ENCODE measurements around the gene PDZK1IP1.
"Not testable (repeated sequence)": the region's sequence is repeated elsewhere in the genome, so short reads cannot be mapped to it uniquely, and the experiment has no call there.

Gene PDZK1IP1

DNA sequence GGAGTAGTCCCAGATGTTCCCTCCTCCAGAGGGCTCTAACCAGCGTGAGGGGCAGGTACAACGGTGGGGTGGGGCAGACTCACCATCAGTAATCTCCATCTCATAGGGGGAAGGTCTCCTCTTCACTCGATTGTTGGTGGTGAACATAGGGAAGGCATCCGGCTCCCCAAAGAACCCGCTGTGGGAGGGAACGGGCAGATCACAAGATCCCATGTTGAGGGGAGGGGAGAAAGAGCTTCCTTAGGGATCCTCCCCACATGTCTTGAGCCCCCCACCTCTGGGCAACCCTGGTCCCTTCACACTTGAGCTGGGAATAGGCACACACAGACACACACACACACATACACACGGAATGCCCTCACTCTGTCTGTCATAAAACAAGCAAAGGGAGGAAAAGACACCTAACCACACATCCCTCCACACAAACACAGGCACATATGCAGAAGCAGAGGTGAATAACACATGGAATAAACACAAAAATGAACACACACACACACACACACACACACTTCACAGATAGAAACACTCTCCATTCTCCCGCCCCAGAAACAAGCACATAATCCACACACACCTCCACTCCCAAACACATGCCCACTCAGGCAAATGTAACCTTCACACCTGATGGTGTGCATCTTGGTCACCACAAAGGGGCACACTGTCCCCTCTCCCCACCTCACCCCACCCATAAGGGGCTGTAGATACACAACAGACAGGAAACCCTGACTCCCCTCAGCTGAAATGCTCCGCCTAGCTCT is 34.3 kb upstream of the PDZK1IP1 start:
- DNase-seq (ENCODE audit: low spot score) = no peak

GRCh38 chr1:47223174-47223920 is 33.5 kb upstream of the PDZK1IP1 start:
- DNase-seq (ENCODE audit: low spot score) = no peak

GRCh38 chr1:47222476-47222875 is 32.6 kb upstream of the PDZK1IP1 start:
- DNase-seq (ENCODE audit: low spot score) = no peak

- DNase-seq (ENCODE audit: low spot score) = no peak
Measured at GRCh38 chr1:47219590-47220220, 29.9 kb upstream of the PDZK1IP1 start.

DNA sequence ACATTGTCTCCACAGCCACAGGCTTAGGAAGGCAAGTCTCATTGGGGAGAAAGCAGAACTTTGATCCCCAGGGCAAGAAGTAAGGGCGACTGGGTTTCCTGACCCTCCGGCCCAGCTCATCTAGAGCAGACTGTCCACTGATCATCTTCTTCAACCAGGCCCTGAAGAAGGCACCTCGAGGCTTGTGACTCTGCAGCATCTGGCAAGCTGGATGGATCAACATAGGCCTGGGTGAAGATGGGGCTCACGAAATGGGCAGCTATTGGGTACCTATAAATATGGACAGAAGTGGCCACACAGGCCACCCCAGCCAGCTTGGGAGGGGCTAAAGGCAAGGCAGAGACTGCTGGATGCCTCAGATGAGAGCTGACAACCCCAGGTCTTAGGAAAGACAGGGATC is 29.2 kb upstream of the PDZK1IP1 start:
- DNase-seq (ENCODE audit: low spot score) = no peak

- DNase-seq (ENCODE audit: low spot score) = peak; percentile 67
Measured at GRCh38 chr1:47216278-47217059, 26.6 kb upstream of the PDZK1IP1 start.

DNA sequence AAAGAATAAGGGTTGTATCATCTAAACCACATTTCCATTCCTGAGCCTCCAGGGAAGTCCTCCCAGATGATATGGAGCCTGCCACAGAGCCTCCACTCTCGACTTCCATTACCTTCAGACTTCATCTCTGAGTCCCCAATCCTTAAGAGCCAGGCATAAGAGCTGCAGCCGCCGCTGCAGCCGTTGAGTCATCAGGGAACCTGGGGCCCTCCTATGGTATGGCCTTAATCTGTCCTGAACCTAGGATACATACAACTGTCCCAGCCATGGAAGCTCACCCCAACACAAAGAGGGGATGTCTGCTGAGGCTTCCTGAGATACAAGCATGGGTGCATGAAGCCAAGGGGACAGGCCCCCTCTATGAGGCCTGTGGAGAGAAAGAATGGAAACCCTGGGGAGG is 25.9 kb upstream of the PDZK1IP1 start:
- no peak for DNase-seq (ENCODE audit: low spot score)

DNA sequence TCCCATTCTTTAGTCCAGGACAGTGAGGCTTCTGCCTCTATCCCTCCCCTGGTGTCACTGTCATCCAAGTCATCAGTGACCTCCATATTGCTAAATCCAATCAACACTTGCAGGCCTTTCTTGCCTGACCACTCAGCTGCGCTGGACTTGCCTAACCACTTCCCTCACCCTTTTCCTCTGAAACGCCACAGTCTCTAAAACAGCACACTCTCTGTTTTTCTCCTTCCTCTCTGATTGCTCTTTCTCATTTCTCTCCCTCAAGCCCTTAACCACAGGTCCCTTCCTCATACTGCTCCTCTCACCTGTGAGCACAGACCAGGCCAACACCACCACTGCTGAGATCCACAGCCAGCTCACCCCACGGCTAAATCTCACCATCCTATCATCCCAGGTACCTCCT is 24.7 kb upstream of the PDZK1IP1 start:
- no peak for DNase-seq (ENCODE audit: low spot score)

DNA sequence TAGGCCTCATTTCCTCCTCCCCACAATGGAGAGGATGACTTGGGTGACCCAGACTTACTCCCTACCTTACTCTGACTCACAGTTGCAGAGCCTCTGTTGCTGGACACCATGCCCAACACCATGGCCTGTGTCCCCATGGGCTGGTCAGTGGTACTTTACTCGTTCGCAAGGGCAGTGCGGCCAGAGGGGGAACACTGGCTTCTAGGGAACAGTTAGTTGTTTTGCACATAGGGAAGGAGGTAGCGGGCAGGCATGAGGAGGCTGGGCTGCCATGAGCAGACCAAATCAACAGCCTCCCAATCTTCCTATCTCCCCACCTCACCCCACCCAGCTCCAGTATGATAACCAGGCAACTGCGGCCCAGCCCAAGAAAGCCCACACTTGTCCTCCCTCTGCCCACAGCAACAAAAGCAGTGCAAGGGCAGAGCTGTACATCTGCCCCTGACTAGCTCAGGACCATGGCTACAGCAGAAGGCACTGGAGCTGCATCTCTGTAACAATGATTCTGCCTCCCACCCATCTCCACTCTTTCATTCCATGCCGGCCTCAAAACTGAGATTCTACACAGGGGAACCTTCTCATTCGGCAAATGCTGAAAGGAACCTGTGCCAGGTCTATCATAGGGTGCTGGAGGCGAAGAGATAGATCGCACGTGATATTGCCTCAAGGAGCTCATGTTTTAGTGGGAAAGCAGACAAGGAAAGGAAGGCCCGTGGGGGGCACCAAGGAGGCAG is 23.6 kb upstream of the PDZK1IP1 start:
- no peak for DNase-seq (ENCODE audit: low spot score)

DNA sequence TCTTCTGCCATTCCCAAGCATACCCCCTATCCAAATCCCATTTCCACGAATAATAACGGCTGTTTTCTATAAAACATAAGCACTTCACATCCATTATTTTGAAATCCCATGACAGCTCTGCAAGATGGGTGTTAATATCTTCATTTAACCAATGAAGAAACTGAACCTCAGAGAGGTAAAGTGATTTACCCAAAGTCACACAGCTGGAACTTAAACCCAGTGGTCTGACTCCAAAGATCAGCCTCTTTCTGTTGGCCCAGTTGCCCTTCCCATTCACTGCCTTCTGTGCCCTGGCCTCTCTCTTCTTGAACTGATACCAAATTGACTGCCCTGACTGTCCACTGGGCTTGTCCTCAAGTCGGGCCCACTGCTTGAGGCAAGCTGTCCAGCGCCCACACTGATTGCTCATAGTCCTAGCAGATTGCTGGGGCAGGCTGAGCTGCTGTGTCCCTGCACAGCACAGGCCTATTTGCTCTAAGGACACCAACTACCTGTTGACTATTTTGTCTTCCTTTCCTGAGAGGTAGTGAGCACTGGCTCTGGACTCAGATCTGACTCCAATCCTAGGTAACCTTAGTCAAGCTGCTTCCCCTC is 22.9 kb upstream of the PDZK1IP1 start:
- no peak for DNase-seq (ENCODE audit: low spot score)

GRCh38 chr1:47211796-47212269 is 22.0 kb upstream of the PDZK1IP1 start:
- DNase-seq (ENCODE audit: low spot score) = no peak

GRCh38 chr1:47210666-47211065 is 20.8 kb upstream of the PDZK1IP1 start:
- DNase-seq (ENCODE audit: low spot score) = no peak

DNA sequence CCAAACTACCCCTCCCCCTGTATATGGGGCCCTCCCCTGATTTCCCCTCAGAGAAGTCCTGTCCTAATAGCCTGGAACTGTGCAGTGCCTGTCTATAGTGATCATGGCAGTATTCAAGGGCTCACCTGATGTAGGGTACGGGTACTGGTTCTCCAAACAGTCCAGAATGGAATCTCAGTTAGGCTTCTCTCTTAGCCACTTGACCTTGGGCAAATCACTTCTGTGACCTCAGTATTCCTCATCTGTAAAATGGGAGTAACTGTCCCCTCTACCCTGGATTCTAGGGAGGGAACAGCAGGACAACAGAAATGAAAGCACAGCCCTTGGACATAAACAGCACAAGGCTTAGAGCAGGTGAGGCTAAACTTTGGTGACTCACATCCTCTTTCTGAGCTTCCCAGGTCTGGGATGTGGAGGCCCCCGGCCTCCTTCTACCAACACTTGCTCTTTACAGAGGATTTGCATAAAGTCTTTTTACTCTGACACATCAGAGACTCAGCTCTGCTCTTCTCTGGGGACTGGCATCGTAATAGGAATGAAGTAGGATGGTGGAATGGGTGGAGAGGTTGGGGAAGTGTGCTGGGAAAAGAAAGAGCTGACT is 20.0 kb upstream of the PDZK1IP1 start:
- DNase-seq (ENCODE audit: low spot score) = no peak

DNA sequence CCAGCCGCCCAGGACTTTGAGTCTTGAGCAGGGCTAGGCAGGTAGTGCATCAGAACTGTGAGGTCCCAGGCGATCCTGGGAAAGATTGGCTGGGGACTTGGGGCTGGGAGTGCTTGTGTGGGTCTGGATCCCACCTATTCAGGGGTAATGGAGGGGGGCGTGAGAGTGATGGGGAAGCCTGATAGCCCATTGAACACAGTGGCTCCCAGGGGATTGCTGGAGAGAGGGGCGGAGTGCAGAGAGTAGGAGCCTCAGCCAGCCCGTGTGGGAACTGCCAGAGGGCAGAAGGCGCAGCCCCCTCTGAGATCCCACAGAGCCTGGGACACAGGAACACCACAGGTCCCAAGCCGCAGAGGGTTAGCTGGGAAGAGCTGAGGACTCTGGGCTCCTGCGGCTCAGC is 19.3 kb upstream of the PDZK1IP1 start:
- DNase-seq (ENCODE audit: low spot score) = no peak

DNA sequence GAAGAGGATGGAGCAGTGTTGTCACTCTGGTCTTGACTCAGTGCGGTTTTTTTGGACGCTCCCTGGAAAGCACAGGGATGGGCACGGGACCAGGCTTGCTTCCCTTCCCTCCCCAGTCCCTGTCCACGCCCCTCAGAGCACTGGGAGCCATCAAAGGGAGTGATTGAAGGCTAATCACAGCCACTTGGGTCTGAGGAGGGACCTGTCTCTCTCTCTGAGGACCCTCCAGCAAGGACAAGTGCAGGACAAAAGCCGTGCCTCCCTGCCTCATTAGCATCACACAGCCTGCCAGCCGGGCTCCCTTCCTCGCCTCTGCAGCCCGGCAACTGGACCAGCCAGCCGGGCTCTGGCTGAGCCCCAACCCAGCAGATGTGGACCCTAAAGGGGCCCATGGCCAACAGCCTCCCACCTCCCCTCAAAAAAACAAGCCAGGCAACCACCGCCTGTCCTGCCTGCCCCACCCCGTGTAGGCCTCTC is 18.6 kb upstream of the PDZK1IP1 start:
- no peak for DNase-seq (ENCODE audit: low spot score)

- no peak for DNase-seq (ENCODE audit: low spot score)
Measured at GRCh38 chr1:47207803-47208373, 18.1 kb upstream of the PDZK1IP1 start.

GRCh38 chr1:47205918-47206317 is 16.1 kb upstream of the PDZK1IP1 start:
- no peak for DNase-seq (ENCODE audit: low spot score)

DNA sequence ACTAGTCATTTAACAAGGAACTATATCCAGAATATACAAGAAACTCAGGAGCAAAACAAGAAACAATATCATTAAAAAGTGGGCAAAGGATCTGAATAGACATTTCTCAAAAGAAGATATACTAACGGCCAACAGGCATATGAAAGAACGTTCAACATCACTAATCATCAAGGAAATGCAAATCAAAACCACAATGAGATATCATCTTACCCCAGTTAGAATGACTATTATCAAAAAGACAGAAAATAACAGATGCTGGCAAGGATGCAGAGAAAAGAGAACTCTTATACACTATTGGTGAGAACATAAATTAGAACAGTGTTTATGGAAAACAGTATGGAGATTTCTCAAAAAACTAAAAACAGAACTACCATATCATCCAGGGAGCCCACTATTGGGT is 13.7 kb upstream of the PDZK1IP1 start:
- not testable (repeated sequence) for DNase-seq (ENCODE audit: low spot score)

DNA sequence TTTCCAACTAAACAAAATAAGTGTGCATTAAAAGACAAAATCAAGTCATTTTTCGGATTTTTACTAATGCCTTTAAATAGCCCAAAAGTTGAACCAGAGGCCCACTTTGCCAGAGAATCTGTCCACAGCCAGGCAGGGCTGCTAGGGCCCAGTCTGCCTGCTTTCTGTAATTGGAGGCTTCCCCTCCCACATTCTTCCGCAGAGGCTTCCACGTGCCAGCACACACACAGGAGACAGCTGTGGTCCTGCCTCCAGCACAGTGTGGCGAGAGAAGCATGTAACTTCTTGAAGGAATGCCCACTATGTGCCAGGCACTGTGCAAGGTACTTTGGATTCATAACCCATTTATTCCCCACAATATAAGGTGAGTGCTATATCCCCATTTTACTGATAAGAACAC is 11.3 kb upstream of the PDZK1IP1 start:
- DNase-seq (ENCODE audit: low spot score) = no peak

- no peak for DNase-seq (ENCODE audit: low spot score)
Measured at GRCh38 chr1:47198214-47198613, 8.4 kb upstream of the PDZK1IP1 start.

All from HuH-7 (cell line).